Activated CD8-positive, alpha-beta memory T cell treated with anti-CD3 and anti-CD28 coated beads for 24 hours (primary cell): ENCODE measurements around the gene FBXL17.
"Not testable (repeated sequence)": the region's sequence is repeated elsewhere in the genome, so short reads cannot be mapped to it uniquely, and the experiment has no call there.

Experiments used
- DNase-seq: peaks from one replicate; pipeline ENCODE4 v3.0.0-alpha.2; 2020

The FBXL17 gene

DNA sequence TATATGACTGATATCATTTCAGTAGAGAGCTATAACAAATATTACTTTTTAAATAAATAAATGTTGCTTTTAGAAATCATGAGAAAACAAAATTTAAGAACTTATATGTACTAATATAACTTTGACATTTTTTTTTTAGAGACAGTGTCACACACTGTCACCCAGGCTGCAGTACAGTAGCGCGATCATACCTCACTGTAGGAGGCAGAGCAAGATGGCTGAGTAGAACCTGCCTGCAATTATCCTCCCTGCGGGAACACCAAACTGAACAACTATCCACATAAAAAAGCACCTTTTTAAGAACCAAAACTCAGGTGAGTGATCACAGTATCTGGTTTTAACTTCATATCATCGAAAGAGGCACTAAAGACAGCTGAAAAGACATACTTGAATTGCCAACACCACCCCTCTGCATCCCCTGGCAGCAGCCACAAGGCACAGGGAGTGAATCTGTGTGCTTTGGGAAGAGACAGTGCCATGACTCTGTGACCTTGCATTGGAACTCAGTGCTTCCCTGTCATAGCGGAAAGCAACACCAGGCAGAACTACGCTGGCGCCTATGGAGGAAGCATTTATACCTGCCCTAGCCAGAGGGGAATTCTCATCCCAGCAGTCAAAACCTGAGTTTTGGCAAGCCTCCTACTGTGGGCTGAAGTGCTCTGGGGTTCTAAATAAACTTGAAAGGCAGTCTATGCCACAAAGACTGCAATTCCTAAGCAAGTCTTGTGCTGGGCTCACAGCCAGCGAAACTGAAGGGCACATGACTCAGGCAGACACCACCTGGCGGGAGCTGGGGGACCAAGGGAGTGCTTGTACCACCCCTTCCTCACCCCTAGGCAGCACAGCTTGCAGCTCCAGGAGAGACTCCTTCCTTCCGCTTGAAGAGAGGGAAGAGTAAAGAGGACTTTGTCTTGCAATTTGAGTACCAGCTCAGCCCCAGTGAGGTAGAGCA lies 142.7 kb downstream of the FBXL17 start:
- DNase-seq = no peak

DNA sequence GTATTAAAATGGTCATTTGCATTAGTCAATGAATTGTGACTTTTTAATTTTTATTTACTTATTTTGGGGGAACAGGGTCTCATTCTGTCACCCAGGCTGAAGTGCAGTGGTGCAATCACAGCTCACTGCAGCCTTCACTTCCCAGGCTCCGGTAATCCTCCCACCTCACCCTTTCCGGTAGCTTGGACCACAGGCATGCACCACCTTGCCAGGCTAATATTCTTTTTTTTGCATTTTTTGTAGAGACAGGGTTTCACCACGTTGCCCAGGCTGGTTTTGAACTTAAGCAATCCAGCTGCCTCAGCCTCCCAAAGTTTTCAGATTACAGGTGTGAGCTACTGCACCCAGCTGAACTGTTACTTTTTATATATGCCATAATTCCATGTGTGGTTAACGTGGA lies 143.4 kb downstream of the FBXL17 start:
- DNase-seq = no peak

DNA sequence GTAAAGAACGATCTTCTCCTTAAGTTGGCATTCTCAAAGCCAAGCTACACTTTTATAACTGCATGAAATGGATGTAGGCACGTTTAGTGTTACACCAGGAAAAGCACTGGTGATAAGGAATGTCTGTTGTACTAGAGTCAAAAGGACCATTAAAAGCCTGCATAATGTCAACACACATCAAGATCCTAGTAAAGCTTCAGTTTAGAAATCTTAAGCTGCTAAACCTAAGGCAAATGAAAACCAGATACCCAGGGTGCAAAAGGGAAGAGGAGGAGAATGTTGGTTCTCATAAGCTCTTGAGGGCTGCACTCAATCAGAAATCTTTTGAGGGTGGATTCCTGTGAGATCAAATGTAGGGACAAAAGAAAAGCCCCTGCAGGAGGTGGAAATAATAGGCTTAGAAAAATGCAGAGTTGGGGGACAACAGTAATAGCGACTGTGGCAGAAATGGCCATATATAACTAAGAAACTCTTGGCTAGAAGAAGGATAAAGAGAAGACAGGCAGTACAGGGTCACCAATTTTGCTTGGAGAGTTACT lies 148.2 kb downstream of the FBXL17 start:
- DNase-seq = no peak

DNA sequence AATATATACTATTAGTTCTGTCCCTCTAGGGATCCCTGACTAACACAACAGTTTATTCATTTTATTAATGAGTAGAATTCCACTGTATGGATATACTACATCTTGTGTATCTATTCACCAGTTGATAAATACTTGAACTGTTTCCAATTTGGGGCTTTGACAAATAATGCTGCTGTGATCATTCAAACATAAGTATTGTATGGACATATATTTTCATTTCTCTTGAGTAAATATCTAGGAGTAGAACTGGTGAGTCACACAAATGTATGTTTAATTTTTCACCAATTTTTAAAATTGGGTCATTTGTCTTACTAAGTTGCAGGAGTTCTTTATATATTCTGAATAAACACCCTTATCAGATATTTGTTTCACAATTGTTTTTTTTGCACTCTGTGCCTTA lies 149.1 kb downstream of the FBXL17 start:
- no peak for DNase-seq

DNA sequence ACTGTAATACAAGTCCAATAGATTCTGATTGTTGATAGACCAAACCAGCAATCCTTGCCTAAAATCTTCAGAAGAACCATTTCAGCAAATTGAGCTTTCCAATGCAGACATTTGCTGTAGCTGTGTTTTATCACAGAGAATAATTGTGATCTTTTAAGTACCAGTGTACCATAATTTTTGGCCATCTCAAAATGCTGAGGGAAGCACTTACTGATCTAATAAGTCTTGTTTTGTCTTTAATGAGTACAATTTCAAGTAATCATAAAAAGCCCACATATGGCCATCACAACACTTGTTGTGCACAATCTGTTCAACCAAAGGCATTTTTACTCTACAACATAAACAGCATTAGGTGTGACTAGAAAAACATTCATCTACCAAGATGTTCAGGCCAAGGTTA lies 159.9 kb downstream of the FBXL17 start:
- DNase-seq = no peak

DNA sequence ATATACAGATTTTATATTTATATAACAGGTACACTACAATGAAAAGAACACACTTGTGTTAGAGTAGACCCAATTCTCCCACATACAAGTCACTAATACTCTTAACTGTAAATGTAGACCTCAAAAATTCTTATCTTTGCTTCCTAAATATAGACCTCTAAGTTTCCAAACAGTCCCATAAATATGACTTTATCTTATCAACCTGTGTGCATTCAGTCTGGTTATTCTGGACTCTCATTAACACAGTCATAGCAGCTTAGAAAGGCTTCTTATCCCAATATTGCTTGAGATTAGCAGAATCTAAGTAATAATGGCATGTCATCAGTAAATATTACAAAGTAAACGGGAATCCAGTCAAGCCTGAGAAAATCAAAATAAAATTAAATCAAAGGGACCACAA lies 161.1 kb downstream of the FBXL17 start:
- DNase-seq = no peak

DNA sequence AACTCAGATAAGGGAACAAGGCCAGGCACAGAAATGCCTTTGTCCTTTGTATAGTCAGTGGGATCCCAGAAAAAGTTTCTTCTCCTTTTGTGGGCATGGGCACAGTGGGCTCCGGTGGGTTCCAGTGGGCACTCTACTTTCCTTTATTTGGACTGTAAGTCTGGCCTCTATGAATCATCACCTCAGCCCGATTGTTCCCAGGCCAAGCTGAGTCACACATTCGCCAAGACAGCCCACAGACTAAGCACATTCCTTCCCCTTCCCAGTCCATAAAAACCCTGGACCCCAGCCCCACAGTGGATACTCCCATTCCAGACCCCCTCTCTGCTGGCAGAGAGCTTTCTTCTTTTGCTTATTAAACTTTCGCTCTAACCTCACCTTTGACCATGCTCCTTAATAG lies 165.0 kb downstream of the FBXL17 start:
- no peak for DNase-seq

DNA sequence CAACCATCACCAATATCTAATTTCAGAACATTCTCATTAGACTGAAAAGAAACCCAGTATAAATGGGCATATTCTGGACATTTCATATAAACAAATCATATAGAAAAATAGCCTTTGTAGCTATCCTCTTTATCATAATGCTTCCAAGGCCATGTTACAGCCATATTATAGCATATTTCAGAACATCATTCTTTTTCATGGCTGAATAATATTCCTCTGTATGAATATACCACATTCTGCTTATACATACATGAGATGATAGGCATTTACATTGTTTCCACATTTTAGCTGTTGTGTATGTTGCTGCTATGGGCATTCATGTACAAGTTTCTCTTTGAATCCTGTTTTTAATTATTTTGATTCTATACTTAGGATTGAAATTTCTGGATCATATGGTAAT lies 167.0 kb downstream of the FBXL17 start:
- DNase-seq = no peak

DNA sequence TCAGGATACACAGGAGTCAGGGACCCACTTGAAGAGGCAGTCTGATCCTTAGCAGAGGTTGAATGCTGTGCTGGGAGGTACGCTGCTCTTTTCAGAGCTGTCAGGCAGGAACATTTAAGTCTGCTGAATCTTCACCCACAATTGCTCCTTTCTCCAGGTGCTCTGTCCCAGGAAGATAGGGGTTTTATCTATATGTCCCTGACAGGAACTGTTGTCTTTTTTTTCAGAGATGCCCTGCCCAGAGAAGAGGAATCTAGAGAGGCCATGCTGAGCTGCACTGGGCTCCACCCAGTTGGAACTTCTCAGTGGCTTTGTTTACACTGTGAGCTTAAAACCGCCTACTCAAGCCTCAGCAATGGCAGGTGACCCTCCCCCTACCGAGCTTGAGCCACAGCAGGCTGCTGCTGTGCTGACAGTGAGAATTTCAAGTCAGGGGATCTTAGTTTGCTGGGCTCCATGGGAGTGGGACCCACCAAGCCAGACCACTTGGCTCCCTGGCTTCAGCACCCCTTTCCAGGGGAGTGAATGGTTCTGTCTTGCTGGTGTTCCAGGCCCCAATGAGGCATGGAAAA lies 169.0 kb downstream of the FBXL17 start:
- no peak for DNase-seq

DNA sequence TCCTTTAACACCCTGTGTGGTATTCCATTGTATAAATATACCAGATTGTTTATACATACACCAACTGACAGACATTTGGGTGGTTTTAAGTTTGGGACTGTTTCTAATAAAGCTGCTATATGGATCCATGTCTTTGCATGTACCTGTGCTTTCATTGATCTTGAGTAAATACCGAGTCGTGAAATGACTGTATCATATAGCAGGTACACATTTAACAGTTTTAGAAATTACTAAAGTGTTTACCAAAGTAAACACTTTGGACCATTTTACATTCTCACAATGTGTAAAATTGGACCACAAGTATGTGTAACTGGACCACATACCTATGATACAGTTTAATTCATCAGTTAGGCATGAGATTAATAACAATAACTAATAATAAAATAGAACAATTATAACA lies 175.2 kb downstream of the FBXL17 start:
- DNase-seq = no peak

DNA sequence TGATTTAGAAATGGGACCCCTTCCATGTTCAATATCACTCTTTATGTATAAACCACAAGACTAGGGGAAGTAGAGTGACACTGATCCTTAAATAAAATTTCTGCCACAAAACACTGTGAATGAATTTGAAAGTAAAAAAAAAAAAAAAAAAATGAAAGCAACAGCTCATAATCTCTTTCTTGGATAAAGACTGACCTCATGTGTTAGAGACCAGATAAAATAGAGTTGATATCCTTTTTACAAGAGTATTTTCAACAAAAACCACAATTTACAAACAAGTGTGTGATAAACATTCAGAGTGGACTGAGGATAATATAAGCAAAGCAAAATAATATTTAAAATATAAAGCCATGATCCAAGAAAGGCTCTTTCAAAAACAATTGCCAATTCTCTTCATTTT lies 180.2 kb downstream of the FBXL17 start:
- no peak for DNase-seq

DNA sequence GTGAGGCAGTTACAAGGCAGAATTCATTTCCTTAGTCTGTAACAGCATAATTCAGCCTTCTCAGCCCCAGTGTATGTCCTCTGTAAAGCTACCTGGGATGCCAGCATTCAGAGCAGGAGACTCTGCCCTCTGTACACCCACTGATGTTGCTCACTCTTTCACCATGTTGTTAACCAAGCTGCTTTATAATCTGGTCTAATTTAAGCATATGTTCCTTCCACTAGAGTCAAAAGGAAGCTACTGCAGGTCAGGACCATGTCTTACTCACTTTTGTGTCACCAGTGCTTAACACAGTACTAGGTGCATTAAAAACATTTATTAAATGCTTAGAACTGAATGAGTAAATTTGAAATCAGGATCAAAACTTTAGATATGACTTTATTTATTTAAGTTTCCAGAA lies 185.6 kb downstream of the FBXL17 start:
- DNase-seq = no peak

DNA sequence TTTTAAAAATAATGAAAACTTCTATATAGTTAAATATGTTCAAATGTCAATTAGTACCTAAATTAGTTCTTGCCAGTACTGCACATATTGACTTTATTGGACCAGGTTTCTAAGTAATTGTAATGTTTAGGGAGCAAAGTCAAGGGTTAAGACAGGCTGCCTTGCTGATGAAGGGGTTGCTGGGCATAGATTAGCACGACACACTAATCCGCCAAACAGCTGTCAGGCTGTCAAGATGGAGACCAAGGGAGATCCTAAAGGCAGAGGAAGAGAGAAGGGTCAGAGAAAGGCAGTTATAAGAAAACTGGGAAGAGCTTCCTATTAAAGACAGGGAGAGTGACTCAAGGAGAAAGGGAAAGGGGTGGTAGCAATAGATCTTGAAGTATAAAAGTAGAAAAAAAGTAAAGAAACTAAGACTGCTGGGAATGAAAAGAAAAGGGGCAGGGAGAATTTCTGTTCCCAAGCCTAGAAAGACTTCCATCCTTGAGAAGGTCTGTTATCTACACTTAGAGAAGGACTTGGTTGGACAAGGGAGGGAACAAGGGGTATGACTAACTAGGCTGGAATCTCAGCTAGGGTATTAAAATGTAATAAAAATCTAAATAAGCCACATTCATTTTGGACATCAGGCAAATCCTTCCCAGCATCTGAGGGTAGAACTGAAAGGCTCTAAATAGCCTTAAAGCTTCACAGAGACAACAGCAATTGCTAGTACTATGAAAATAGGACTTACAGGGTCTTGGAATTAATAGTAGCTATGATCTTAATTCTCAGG lies 188.7 kb downstream of the FBXL17 start:
- DNase-seq = no peak

DNA sequence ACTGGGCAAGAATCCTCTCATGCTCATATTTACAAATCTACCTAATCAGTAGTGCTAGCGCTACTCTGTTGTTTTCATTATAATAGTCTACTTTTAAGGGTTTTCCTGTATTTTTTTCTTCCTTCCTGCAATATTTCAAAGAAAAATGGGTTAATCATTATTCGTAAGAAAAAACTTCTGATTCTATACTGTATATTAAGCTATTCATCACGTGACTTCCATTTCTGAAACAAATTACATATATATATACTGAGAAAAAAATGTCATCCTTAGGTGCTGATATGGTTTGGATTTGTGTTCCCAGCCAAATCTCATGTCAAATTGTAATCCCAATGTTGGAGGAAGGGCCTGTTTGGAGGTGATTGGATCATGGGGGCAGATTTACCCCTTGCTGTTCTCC lies 197.0 kb downstream of the FBXL17 start:
- no peak for DNase-seq

DNA sequence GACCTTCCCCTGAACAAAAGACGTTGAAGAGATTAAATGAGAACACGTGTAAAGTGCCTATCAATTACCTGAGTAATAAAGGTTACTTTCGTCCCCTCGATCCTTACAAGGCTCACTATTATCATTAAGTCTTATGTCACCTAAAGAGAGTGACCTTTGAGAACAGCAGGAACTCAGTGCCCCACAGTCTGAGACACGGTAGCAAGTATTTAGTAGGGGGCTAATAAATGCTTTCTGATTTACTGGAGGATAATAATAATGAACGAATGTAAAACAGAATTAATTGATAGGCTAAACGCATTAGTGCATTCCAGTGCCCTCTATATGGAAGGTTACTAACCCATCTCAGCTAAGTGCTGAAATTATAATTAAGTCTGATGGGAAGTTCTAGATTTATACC lies 199.9 kb downstream of the FBXL17 start:
- no peak for DNase-seq

DNA sequence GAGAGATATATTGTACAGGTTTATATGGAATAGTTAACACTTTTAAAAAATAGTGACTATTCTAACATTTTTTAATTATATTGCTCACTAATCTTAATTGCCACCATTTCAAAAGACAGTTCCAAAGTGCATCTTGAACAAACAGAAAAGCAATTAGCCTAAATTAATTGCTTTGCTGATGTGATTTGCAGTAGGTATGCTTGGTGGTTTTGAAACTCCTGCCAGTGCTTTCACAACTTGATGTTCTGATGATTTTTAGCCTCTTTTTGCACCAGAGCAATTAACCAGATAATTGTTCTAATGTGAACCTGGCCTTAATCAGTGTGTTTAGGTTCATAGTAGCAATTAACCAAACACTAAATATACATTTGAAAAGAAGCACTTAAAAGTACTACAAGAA lies 207.6 kb downstream of the FBXL17 start:
- no peak for DNase-seq

DNA sequence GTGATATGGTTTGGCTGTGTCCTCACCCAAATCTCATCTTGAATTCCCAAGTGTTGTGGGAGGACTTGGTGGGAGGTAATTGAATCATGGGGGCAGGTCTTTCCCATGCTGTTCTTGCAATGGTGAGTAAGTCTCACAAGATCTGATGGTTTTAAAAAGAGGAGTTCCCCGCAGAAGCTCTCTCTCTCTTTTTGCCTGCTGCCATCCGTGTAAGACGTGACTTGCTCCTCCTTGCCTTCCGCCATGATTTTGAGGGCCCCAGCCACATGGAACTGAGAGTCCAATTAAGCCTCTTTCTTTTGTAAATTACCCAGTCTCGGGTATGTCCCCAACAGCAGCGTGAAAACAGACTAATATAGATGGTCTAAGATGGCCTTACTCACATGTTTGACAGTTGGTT lies 210.1 kb downstream of the FBXL17 start:
- DNase-seq = no peak

DNA sequence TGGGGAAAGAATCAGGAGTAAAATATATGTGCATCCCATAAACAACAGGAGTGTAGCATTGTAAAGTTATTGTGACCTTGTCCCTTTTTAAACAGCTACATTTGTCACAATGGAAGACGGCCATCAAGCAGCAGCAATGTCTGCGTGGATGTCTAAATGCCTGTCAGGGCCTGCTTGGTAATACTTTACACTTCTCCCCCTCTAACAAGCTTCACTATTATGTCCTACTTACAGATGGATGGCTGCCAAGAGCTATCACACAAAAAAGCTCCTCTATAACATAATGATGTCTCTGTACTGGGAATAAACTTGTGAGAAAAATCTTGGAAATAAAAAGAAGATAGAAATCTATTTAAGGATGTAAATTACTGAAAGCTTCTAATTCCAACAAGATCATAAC lies 213.0 kb downstream of the FBXL17 start:
- no peak for DNase-seq

DNA sequence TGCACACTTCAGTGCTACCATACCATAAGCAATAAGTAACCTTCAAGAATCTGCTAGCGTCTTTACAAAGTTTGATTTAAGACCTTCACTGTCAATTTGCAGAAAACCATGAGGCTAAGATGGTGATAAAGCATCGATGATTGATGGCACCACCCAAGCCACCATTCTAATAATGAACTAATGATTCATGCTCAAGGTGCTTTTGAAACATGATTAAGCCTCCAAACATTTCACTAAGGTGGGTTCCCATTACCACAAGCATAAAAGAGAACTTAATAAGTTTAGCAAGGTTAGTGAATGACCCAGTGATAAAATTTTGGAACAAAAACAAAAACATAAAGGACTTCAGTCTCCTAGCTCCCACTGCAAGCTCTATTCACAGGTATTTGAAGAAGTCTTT lies 214.7 kb downstream of the FBXL17 start:
- DNase-seq = no peak

DNA sequence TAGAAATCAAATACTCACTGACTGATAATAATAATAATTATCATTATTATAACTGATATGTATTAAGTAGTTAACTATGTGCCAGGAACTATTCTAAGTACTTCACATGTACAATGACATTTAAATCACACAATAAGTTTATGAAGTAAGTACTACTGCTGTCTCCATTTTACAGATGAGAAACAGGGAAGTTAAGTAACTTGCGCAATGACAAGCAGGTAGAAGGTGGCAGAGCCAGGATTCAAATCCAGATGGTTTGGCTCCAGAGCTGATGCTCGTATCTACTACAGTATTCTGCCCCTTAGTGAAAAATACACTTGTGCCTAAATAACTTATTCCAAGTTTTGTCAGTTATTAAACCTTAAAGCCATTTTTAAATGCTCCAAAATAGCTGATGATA lies 217.3 kb downstream of the FBXL17 start:
- DNase-seq = no peak

DNA sequence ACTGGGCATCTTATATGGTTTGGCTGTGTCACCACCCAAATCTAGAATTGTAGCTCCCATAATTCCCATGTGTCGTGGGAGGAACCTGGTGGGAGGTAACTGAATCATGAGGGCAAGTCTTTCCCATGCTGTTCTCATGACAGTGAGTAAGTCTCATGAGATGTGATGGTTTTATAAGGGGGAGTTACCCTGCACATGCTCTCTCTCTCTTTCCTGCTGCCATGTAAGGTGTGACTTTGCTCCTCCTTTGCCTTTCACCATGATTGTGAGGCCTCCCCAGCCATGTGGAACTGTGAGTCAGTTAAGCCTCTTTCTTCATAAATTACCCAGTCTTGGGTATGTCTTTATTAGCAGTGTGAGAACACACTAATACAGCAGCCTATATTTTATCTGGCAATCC lies 229.0 kb downstream of the FBXL17 start:
- not testable (repeated sequence) for DNase-seq

DNA sequence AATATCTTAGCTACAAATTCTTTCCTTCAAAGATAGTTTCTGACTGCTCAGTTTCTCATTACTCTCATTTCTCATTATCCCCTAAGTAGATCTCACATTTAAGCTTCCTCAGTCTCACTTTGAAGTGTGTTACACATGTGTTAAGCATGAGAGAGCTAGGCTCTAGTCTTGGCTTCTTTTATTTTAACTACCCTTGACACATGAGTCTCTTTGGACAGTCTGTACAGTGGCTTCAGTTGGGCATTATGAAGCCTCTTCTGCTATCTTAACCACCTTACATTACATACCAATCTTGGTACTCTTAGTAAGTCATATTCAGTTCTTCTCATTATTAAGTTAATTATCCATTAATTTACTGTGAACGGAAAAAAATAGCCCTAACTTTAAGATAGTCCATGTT lies 232.5 kb downstream of the FBXL17 start:
- DNase-seq = no peak

DNA sequence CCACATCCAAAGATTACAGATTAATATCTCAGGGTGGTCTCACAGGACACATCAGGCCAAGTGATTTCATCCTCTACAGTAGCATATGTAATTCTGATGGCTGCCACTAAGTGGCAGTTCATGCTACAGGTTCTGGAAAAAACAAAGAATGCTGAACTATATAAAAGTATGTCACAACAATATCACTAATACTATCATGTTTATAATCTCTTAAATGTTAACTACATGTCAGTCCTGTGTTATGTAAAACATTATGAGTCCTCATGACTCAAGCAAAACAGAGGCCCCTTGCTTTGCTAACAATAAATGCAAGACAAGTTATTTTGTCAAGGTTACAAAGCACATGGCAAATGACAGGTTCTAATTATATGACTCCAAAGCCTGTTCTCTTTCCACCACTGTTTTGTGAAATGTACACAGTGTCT lies 233.2 kb downstream of the FBXL17 start:
- DNase-seq = no peak

DNA sequence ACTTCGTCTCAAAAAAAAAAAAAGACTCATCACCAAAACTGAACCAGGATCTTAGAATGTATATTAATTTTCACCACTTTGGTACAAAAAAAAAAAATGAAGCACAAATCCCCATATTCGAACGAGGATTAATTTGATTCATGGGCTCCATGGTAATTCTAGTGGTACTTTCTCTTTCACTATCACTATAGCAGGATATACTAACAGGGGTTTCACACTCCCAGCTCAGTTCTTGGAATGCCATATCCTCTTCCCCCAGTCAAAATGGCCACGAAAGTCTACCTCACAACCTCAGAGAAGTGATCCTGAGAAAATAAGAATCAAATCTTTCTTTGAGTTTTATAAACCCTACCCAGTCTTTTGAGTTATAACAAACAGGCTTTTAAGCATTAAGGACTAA lies 235.7 kb downstream of the FBXL17 start:
- DNase-seq = no peak
